Activated naive CD4-positive, alpha-beta T cell treated with anti-CD3 and anti-CD28 coated beads, Interleukin-2, amount 50 U/mL, for 24 hours (primary cell): ENCODE measurements around the gene NAPG.
"Not testable (repeated sequence)": the region's sequence is repeated elsewhere in the genome, so short reads cannot be mapped to it uniquely, and the experiment has no call there.

Experiments used
- H3K27ac Mint-ChIP-seq: one replicate; pipeline ENCODE4 v1.8.0; 2021; ENCODE audit warnings: mild to moderate bottlenecking, mixed read lengths
- H3K27me3 Mint-ChIP-seq: one replicate; pipeline ENCODE4 v1.8.0; 2021; ENCODE audit warnings: mixed read lengths
- H3K36me3 Mint-ChIP-seq: one replicate; pipeline ENCODE4 v1.8.0; 2021; ENCODE audit warnings: mixed read lengths
- H3K4me1 Mint-ChIP-seq: one replicate; pipeline ENCODE4 v1.8.0; 2021; ENCODE audit warnings: mixed read lengths
- H3K4me3 Mint-ChIP-seq: one replicate; pipeline ENCODE4 v1.8.0; 2021; ENCODE audit warnings: mild to moderate bottlenecking, mixed read lengths
- H3K9me3 Mint-ChIP-seq: one replicate; pipeline ENCODE4 v1.8.0; 2021; ENCODE audit warnings: mixed read lengths

NAPG gene

DNA sequence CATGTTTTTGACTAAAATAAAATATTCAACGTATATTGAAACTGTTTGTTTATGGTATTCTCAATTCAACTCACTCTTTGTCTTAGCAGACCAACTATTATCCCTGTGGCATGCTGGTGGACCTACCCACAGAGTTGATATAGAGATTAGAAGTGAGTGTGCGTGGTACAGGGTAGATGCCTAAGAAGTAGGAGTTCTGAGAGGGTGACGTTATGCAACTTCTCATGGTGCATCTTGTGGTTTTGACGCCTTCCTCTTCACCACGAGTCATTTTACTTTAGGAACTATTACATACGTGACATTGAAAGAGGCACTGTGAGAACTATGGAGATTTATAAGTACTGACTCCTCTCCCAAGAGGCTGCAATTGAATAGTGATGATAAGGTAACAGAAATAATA lies 26.6 kb upstream of the NAPG start:
- H3K4me3 Mint-ChIP-seq: no peak overlapping the region
- H3K27me3 Mint-ChIP-seq: no peaks in the 10 kb centered on the region
- H3K4me1 Mint-ChIP-seq: peaks cover 6% of the 10 kb centered on the region
- peaks cover 2% of the 10 kb centered on the region for H3K36me3 Mint-ChIP-seq
- peaks cover 4% of the 10 kb centered on the region for H3K9me3 Mint-ChIP-seq
- no peak overlapping the region for H3K27ac Mint-ChIP-seq

DNA sequence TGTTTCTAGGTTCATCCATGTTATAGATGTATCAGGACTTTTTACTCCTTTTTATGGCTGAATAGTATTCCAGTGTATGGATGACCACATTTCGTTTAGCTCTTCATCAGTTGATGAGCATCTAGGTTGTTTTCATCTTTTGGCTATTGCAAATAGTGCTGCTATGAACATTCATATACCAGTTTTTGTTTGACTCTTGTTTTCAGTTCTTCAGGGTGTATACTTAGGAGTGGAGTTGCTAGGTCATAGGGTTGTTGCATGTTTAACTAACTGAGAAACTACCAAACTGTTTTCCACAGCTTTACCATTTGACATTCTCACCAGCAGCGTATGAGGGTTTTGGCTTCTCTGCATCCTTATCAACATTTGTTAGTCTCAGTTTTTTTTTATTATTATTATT lies 25.8 kb upstream of the NAPG start:
- Mint-ChIP-seq H3K4me1 (peaks cover 6% of the 10 kb centered on the region), H3K27me3 (peaks cover 4% of the 10 kb centered on the region)

GRCh38 chr18:10504723-10505122 lies 21.1 kb upstream of the NAPG start:
- H3K36me3 Mint-ChIP-seq: peaks cover 10% of the 10 kb centered on the region
- peaks cover 8% of the 10 kb centered on the region for H3K9me3 Mint-ChIP-seq
- no peaks in the 10 kb centered on the region for H3K4me1 Mint-ChIP-seq
- no peak overlapping the region for H3K27ac Mint-ChIP-seq
- H3K4me3 Mint-ChIP-seq: no peak overlapping the region
- H3K27me3 Mint-ChIP-seq: peaks cover 8% of the 10 kb centered on the region

More for the DNA sequence above, 25.8 kb upstream of the NAPG start:
- Mint-ChIP-seq H3K36me3 (peaks cover 5% of the 10 kb centered on the region), H3K4me3 (no peak overlapping the region), H3K27ac (no peak overlapping the region), H3K9me3 (peaks cover 8% of the 10 kb centered on the region)

- not testable (repeated sequence) for H3K27ac Mint-ChIP-seq, H3K4me3 Mint-ChIP-seq, H3K9me3 Mint-ChIP-seq, H3K4me1 Mint-ChIP-seq
- Mint-ChIP-seq H3K36me3 (peaks cover 10% of the 10 kb centered on the region), H3K27me3 (peaks cover 10% of the 10 kb centered on the region)
Measured at GRCh38 chr18:10505892-10506291, 19.9 kb upstream of the NAPG start.

DNA sequence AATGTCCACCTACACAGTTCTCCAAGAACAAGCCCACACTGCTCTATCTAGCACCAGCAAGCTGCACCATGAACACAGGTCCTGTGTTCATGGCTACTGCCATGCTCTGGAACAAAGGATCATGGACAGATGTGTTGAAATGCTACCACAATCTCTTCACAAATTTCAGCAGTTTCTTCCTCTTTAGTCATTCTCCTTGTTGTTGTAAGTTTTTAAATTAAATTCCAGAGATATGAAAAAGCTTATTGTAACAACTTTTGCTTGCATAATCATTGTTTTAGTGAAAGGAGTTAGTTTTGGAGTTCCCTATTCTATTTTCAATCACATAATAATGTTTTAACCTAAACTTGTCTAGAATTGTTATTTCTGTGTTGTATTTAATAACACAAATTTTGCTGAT lies 17.2 kb upstream of the NAPG start:
- Mint-ChIP-seq H3K36me3 (peaks cover 8% of the 10 kb centered on the region), H3K4me1 (no peaks in the 10 kb centered on the region), H3K9me3 (peaks cover 4% of the 10 kb centered on the region), H3K27me3 (peaks cover 15% of the 10 kb centered on the region), H3K27ac (no peak overlapping the region), H3K4me3 (no peak overlapping the region)

DNA sequence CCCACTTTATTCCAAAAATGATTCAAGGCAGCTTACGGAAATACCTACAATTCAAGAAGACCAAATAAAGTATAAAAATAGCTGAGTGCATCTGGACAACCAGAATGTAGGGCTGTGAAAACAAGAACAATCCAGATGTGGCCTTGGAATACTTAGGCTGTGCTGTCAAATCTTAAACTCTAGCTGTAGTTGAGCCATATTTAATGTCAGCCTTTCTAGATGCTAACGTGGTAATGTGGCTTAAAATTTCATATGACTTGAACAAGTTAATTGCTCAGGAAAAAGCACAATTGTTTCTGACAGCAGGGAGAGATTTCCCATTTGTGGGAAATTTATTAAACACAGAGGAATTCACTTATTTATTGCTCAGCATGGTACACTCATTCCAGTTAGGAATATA lies 14.6 kb upstream of the NAPG start:
- Mint-ChIP-seq H3K9me3 (no peaks in the 10 kb centered on the region), H3K4me1 (no peaks in the 10 kb centered on the region), H3K27ac (no peak overlapping the region), H3K27me3 (peaks cover 22% of the 10 kb centered on the region), H3K36me3 (peaks cover 5% of the 10 kb centered on the region), H3K4me3 (no peak overlapping the region)

GRCh38 chr18:10514082-10514481 lies 11.7 kb upstream of the NAPG start:
- Mint-ChIP-seq H3K4me1 (no peaks in the 10 kb centered on the region), H3K36me3 (peaks cover 3% of the 10 kb centered on the region), H3K4me3 (no peak overlapping the region), H3K27ac (no peak overlapping the region), H3K9me3 (no peaks in the 10 kb centered on the region), H3K27me3 (peaks cover 30% of the 10 kb centered on the region)

DNA sequence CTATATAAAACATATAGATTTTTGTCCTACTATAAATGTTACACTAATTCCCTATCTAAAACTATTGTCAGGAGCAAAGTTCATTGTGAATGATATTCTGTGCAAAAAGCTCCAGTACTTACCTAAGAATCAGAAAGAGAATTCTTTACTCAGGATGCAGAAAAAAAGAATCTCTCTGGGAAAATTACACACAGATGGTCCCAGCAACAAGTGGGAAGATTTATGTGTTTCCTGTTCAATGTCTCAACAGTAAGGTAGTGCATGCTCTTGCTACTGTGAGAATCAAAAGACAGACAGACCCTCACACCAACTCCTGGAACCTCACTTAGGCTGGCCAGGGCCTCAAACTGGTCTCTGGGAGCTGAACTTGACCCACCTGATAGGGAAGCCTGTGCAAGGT lies 11.2 kb upstream of the NAPG start:
- Mint-ChIP-seq H3K27ac (no peak overlapping the region), H3K4me3 (no peak overlapping the region), H3K4me1 (peaks cover under 1% of the 10 kb centered on the region), H3K36me3 (peaks cover 3% of the 10 kb centered on the region), H3K27me3 (peaks cover 33% of the 10 kb centered on the region), H3K9me3 (no peaks in the 10 kb centered on the region)

DNA sequence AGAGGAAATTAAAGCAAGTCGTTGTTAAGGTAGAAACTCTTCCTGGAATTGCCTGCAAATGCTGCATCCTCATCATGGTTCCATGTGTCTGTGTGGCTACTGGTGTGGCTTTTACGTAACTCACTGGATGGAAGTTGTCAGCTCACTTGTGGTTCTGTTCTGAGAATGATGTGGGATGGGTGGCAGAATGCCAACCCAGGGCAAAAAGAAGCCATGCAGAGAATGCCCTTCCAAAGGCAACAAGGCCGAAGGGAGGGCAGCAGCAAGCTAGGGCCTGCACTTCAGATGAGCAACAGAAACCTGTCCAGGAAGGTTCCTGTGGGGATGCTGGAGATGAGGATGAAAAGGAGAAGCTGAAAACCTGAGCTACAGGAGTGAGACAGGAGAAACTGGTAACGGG lies 10.4 kb upstream of the NAPG start:
- H3K27ac Mint-ChIP-seq: no peak overlapping the region
- peaks cover 37% of the 10 kb centered on the region for H3K27me3 Mint-ChIP-seq
- peaks cover 3% of the 10 kb centered on the region for H3K36me3 Mint-ChIP-seq
- H3K4me3 Mint-ChIP-seq: no peak overlapping the region
- peaks cover 5% of the 10 kb centered on the region for H3K4me1 Mint-ChIP-seq
- no peaks in the 10 kb centered on the region for H3K9me3 Mint-ChIP-seq

DNA sequence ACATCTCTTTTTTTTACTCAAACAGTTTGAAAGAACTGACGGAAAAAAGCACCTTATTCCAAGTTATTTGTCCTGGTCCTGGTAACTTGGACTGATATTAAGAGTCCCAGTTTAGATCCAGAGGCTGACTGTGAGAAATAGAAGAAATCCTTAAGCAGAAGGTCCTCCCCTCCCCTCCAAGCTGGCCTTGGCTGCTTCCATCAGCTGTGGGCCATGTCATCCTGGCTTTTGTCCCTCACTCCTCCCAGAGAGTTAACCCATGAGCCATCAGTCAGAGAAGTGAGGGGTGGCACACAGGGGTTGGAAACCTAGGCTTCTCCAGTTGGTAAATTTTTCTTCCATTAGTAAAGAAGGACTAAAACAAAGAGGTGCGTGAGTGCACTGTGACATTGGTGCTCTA lies 9.7 kb upstream of the NAPG start:
- H3K27me3 Mint-ChIP-seq: peaks cover 33% of the 10 kb centered on the region
- peaks cover 3% of the 10 kb centered on the region for H3K36me3 Mint-ChIP-seq
- no peaks in the 10 kb centered on the region for H3K9me3 Mint-ChIP-seq
- no peak overlapping the region for H3K4me3 Mint-ChIP-seq
- H3K4me1 Mint-ChIP-seq: peaks cover 5% of the 10 kb centered on the region
- H3K27ac Mint-ChIP-seq: no peak overlapping the region

GRCh38 chr18:10518595-10519255 lies 7.1 kb upstream of the NAPG start:
- Mint-ChIP-seq H3K9me3 (no peaks in the 10 kb centered on the region), H3K36me3 (peaks cover 3% of the 10 kb centered on the region), H3K4me3 (no peak overlapping the region), H3K27me3 (peaks cover 30% of the 10 kb centered on the region), H3K4me1 (peaks cover 5% of the 10 kb centered on the region), H3K27ac (no peak overlapping the region)

DNA sequence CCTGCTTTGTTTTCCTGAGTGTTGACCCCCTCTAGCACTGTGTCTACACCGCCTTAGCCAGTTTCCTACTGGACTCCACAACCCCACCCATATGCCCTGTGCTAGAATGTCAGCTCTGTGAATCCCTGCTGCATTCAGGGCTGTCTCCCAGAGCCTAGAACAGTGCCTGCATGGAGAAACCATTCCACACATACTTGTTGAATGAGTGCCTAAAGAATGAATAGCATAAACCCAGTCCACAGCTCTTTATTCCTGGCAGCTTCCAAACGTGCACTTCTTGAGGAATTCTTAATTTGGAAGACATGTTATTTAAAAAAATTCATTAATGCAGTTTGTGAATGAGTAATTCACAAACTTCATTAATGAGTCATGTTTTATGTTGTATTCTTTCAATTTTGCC lies 6.5 kb upstream of the NAPG start:
- H3K27me3 Mint-ChIP-seq: peaks cover 25% of the 10 kb centered on the region

DNA sequence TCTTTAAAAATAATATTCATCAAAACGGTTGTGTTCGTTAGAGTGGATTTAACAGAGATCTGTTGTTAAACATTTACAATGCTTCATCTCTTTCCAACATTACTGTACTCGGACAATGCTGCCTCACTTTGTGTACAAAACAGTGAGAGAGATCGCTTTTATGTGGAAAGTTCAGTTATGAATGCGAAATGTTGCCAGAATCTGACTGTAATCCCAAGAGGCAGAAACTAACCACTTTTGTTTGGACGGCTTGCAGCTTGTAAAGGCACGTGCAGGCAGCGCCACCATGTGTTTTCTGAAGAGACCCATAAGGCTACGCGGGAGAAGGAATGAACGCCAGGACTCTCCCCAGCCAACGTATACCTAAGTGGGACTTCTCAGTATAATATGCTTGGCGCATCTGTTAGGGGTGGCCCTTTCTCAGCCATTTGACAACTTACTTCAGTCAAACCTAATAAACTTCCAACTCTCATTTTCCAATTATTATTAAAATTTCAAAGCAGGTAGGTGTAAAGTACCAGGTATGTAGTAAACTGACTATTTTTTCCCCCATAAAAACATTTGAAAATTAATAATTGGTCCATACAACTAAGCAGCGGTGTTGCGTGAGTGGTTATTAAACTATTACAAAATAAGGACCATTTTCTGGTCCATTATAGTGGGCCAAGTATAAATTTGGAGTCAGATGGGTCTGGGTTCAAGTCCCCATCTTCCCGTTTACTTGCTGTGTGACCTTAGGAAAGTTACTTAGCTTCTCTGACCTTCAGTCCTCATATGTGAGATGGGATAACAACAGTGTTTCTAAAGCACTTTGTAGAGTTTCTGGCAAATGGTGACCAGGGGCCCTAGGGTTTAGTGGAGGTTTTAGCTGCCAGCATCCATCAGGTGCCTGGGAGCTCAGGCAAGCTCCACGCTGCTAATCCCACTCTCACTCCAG lies 5.6 kb upstream of the NAPG start:
- peaks cover 3% of the 10 kb centered on the region for H3K36me3 Mint-ChIP-seq
- peaks cover 25% of the 10 kb centered on the region for H3K27me3 Mint-ChIP-seq
- H3K4me1 Mint-ChIP-seq: peaks cover 16% of the 10 kb centered on the region
- peak overlapping the region; percentile 6 for H3K4me3 Mint-ChIP-seq
- H3K9me3 Mint-ChIP-seq: no peaks in the 10 kb centered on the region
- no peak overlapping the region for H3K27ac Mint-ChIP-seq

More for the DNA sequence above, 6.5 kb upstream of the NAPG start:
- Mint-ChIP-seq H3K4me1 (peaks cover 7% of the 10 kb centered on the region), H3K36me3 (peaks cover 3% of the 10 kb centered on the region), H3K27ac (no peak overlapping the region), H3K9me3 (no peaks in the 10 kb centered on the region), H3K4me3 (no peak overlapping the region)

DNA sequence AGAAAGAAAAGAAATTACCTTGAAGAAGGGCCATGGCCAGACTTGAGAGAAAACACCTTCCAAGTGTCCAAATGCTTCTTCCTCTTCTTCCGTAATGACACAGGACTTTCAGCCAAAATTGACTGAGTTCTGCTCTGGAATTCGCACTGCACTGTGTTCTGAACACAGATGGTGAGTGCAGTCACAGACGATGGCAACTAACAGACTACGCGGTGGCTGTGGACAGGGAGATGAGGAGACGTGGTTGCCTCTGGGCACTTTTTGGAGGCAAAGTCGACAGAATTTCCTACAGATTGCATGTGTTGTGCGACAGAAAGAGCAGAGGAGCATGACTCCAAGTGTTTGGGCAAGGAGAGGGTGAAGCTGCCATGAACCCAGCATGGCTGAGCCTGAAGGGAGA lies 4.3 kb upstream of the NAPG start:
- Mint-ChIP-seq H3K4me1 (peaks cover 20% of the 10 kb centered on the region), H3K27me3 (peaks cover 18% of the 10 kb centered on the region), H3K27ac (no peak overlapping the region), H3K4me3 (no peak overlapping the region), H3K9me3 (no peaks in the 10 kb centered on the region), H3K36me3 (peaks cover 3% of the 10 kb centered on the region)

DNA sequence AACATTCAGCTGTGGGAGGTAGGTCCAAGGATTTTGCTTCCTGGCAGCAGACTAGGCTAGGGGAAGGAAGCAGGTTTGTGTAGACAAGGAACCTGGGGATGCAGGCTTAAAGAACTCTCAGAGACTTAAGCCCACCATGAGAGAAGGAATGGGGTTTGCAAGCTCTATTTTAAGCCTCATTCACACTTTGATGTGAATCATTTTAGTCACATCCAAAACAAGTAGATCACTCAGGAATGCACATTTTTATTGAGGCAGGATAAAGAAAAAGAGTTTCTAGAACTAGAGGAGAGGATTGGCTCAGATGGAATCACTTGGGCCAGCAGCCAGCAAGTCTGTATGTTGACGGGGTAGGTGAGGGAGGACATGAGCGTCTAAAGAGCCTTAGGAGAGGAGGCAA lies 3.3 kb upstream of the NAPG start:
- no peaks in the 10 kb centered on the region for H3K9me3 Mint-ChIP-seq
- H3K4me3 Mint-ChIP-seq: no peak overlapping the region
- peaks cover 26% of the 10 kb centered on the region for H3K4me1 Mint-ChIP-seq
- peaks cover 4% of the 10 kb centered on the region for H3K36me3 Mint-ChIP-seq
- peaks cover 14% of the 10 kb centered on the region for H3K27me3 Mint-ChIP-seq
- no peak overlapping the region for H3K27ac Mint-ChIP-seq

DNA sequence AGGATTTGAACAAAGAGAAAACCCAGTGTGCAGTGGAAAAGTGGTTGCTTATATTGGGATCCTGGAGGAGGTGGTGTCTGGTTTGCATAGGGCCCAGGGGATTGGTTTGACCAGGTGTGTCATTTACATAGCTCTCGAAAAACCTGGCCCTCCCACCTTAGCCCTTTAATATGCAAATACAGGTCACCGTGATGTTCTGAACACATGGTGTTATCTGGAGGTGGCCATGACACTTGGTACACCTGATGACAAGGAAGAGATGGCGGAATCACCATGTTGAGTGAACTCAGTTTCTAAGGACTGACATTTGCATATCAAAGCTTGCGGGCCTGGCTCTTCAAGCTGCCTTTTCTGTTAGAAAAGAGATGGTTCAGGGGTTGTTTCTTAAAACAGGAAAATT lies 2.3 kb upstream of the NAPG start:
- Mint-ChIP-seq H3K9me3 (no peaks in the 10 kb centered on the region), H3K4me3 (no peak overlapping the region), H3K27me3 (peaks cover 10% of the 10 kb centered on the region), H3K27ac (no peak overlapping the region), H3K4me1 (peaks cover 34% of the 10 kb centered on the region), H3K36me3 (peaks cover 2% of the 10 kb centered on the region)
